ENCODE data around the gene DEDD.
A peak's percentile ranks its signal among the peaks of the same experiment; 100 is the strongest.
"Not testable (repeated sequence)": the region's sequence is repeated elsewhere in the genome, so short reads cannot be mapped to it uniquely, and the experiment has no call there.

The DEDD gene

GRCh38 chr1:161121834-161122233, 10.6 kb downstream of the DEDD start:
- DNase-seq = no peak

GRCh38 chr1:161121042-161121650, 11.3 kb downstream of the DEDD start:
- no peak for DNase-seq

GRCh38 chr1:161119092-161119903, 13.2 kb downstream of the DEDD start:
- peak; percentile 54 for DNase-seq

- DNase-seq = peak; percentile 81
These were observed 14.5 kb downstream of the DEDD start, which contains the start of the genes NIT1 and PFDN2 for GRCh38 chr1:161117759-161118581. Gene NIT1, plus strand, starts transcription at chr1:161118105. Its CDS starts 72 bp downstream, at chr1:161118177. Gene PFDN2, minus strand, starts transcription at chr1:161118037. Its CDS starts 11 bp downstream, at chr1:161118026.

GRCh38 chr1:161115961-161116360, 16.5 kb downstream of the DEDD start:
- not testable (repeated sequence) for DNase-seq

- DNase-seq = no peak
These were observed 17.2 kb downstream of the DEDD start for GRCh38 chr1:161115132-161115711.

GRCh38 chr1:161114556-161114955, 17.9 kb downstream of the DEDD start:
- no peak for DNase-seq

- DNase-seq = no peak
These were observed 18.6 kb downstream of the DEDD start for GRCh38 chr1:161113915-161114314.

GRCh38 chr1:161111527-161111926, 20.9 kb downstream of the DEDD start:
- DNase-seq = no peak

- DNase-seq = no peak
These were observed 21.4 kb downstream of the DEDD start for GRCh38 chr1:161111117-161111516.

- no peak for DNase-seq
These were observed 26.0 kb downstream of the DEDD start for GRCh38 chr1:161106431-161106830.

- no peak for DNase-seq
These were observed 31.9 kb downstream of the DEDD start for GRCh38 chr1:161100556-161100955.

- DNase-seq = no peak
These were observed 33.2 kb downstream of the DEDD start for GRCh38 chr1:161099090-161099802.

- peak; percentile 53 for DNase-seq
These were observed 34.0 kb downstream of the DEDD start, which contains the start of gene KLHDC9 for GRCh38 chr1:161098210-161099068. Gene KLHDC9, plus strand, starts transcription at chr1:161098361. Its CDS starts 175 bp downstream, at chr1:161098536.

GRCh38 chr1:161096530-161096929, 35.9 kb downstream of the DEDD start:
- no peak for DNase-seq

- DNase-seq = no peak
These were observed 36.5 kb downstream of the DEDD start for GRCh38 chr1:161096015-161096414.

GRCh38 chr1:161095230-161095629, 37.2 kb downstream of the DEDD start:
- no peak for DNase-seq

GRCh38 chr1:161094481-161094880, 38.0 kb downstream of the DEDD start:
- no peak for DNase-seq

- no peak for DNase-seq
These were observed 39.8 kb downstream of the DEDD start for GRCh38 chr1:161092621-161093028.

GRCh38 chr1:161091796-161092507, 40.5 kb downstream of the DEDD start:
- DNase-seq = no peak

All from effector CD4-positive, alpha-beta T cell (primary cell).